AG08395 (cell line): Measurements from ENCODE around the gene RELN.
"Not testable (repeated sequence)": the region's sequence is repeated elsewhere in the genome, so short reads cannot be mapped to it uniquely, and the experiment has no call there.

Source experiments
- DNase-seq: peaks from one replicate; pipeline ENCODE4 v3.0.0; 2012; ENCODE audit warnings: mixed read lengths, low spot score

RELN gene

GRCh38 chr7:103940382-103941268 lies 48.8 kb downstream of the RELN start:
- DNase-seq: no peak

- no peak for DNase-seq
Observed at GRCh38 chr7:103937680-103938079, 51.8 kb downstream of the RELN start.

GRCh38 chr7:103936558-103936957 lies 52.9 kb downstream of the RELN start:
- DNase-seq: no peak

- no peak for DNase-seq
Observed at GRCh38 chr7:103934508-103934907, 55.0 kb downstream of the RELN start.

- no peak for DNase-seq
Observed at GRCh38 chr7:103932389-103932788, 57.1 kb downstream of the RELN start.

GRCh38 chr7:103929901-103930311 lies 59.6 kb downstream of the RELN start:
- no peak for DNase-seq

- DNase-seq: no peak
Observed at GRCh38 chr7:103928581-103928980, 60.9 kb downstream of the RELN start.

- no peak for DNase-seq
Observed at GRCh38 chr7:103924184-103924583, 65.3 kb downstream of the RELN start.

- DNase-seq: no peak
Observed at GRCh38 chr7:103922407-103922806, 67.1 kb downstream of the RELN start.

- no peak for DNase-seq
Observed at GRCh38 chr7:103921692-103922091, 67.8 kb downstream of the RELN start.

GRCh38 chr7:103919272-103919868 lies 70.1 kb downstream of the RELN start:
- no peak for DNase-seq

- no peak for DNase-seq
Observed at GRCh38 chr7:103918631-103919271, 70.7 kb downstream of the RELN start.

GRCh38 chr7:103915680-103916357 lies 73.6 kb downstream of the RELN start:
- DNase-seq: no peak

GRCh38 chr7:103914147-103914899 lies 75.1 kb downstream of the RELN start:
- no peak for DNase-seq

- DNase-seq: no peak
Observed at GRCh38 chr7:103912891-103913605, 76.4 kb downstream of the RELN start.

GRCh38 chr7:103911015-103911414 lies 78.4 kb downstream of the RELN start:
- not testable (repeated sequence) for DNase-seq

- no peak for DNase-seq
Observed at GRCh38 chr7:103905997-103906396, 83.5 kb downstream of the RELN start.

GRCh38 chr7:103902917-103903316 lies 86.5 kb downstream of the RELN start:
- no peak for DNase-seq

- not testable (repeated sequence) for DNase-seq
Observed at GRCh38 chr7:103896826-103897225, 92.6 kb downstream of the RELN start.

- no peak for DNase-seq
Observed at GRCh38 chr7:103894656-103895596, 94.5 kb downstream of the RELN start.
